ENCODE measurements around the gene UCP3. TPM values are rescaled to one million over a fixed set of nuclear protein-coding genes. Genes with fewer than 3 reads are reported as not detected.

Gene UCP3
- total RNA-seq, 5 donors from 2014 or later (not counting 1 experiment from before 2014, with no cell fraction given) = 5.7 to 6.8 (median 6.5) TPM

GRCh38 chr11:74019104-74019738 is 10.3 kb upstream of the UCP3 start:
- H3K27ac Mint-ChIP-seq = peak overlapping the region; percentile 50 to 74
- ATAC-seq (replicated peaks in 1 of 4) = no peak
- no peaks in the 10 kb centered on the region for H3K27me3 Mint-ChIP-seq
- no peak overlapping the region for H3K4me3 ChIP-seq (ENCODE audit: control insufficient read depth in 1 of 2, extremely low read depth in 1 of 2, low read length in 1 of 2)
- POLR2A ChIA-PET = interaction anchor here in 1 of 2 donors (0.5 kb wide), 1 partner anchor 60 kb away, joined by 3 read pairs; no protein-coding TSS in a partner anchor
- no peaks in the 10 kb centered on the region for H3K9me3 Mint-ChIP-seq
- H3K36me3 Mint-ChIP-seq = peaks cover 27% of the 10 kb centered on the region
- no peak for DNase-seq
- 70% methylated on average over 3 of the region's 4 CpGs for WGBS (ENCODE audit: insufficient coverage)
- peaks cover 15 to 55% of the 10 kb centered on the region in 2 experiments for H3K4me1 ChIP-seq (ENCODE audit: control insufficient read depth in 1 of 2, extremely low read depth in 1 of 2, insufficient read depth in 2 of 2, low read length in 2 of 2)
- no peaks in the 10 kb centered on the region for H3K9me3 ChIP-seq
- peaks cover 30 to 54% (median 51%) of the 10 kb centered on the region in 3 donors for H3K4me1 Mint-ChIP-seq
- H3K27me3 ChIP-seq (replicated peaks in 1 of 2; ENCODE audit: control insufficient read depth in 2 of 2, extremely low read depth in 1 of 2, insufficient read depth in 2 of 2, low read length in 1 of 2) = no peaks in the 10 kb centered on the region
- no peak overlapping the region for H3K27ac ChIP-seq (ENCODE audit: low read length)
- H3K4me3 Mint-ChIP-seq = no peak overlapping the region
- peaks cover 14 to 19% of the 10 kb centered on the region in 2 donors for H3K36me3 ChIP-seq (ENCODE audit: control insufficient read depth in 2 of 2, extremely low read depth in 1 of 2, insufficient read depth in 1 of 2, low read length in 1 of 2)
- CTCF ChIA-PET = interaction anchor here (0.6 to 1.4 kb wide), 2 partner anchors 9 to 39 kb away, joined by 3 read pairs; no protein-coding TSS in a partner anchor

- ChIA-PET CTCF (interaction anchor here (0.6 to 1.4 kb wide), 2 partner anchors 8 to 39 kb away, joined by 3 read pairs; no protein-coding TSS in a partner anchor), POLR2A (no interaction called here)
- H3K27ac Mint-ChIP-seq = peak overlapping the region; percentile 39 to 57
- Histone ChIP-seq H3K36me3 (ENCODE audit: control insufficient read depth in 2 of 2, extremely low read depth in 1 of 2, insufficient read depth in 1 of 2, low read length in 1 of 2) (peaks cover 14 to 19% of the 10 kb centered on the region in 2 donors), H3K27ac (ENCODE audit: low read length) (no peak overlapping the region), H3K9me3 (no peaks in the 10 kb centered on the region), H3K4me3 (ENCODE audit: control insufficient read depth in 1 of 2, extremely low read depth in 1 of 2, low read length in 1 of 2) (no peak overlapping the region), H3K4me1 (ENCODE audit: control insufficient read depth in 1 of 2, extremely low read depth in 1 of 2, insufficient read depth in 2 of 2, low read length in 2 of 2) (peaks cover 22 to 62% of the 10 kb centered on the region in 2 experiments), H3K27me3 (replicated peaks in 1 of 2; ENCODE audit: control insufficient read depth in 2 of 2, extremely low read depth in 1 of 2, insufficient read depth in 2 of 2, low read length in 1 of 2) (no peaks in the 10 kb centered on the region)
- 96% methylated on average over 5 of the region's 9 CpGs for WGBS (ENCODE audit: insufficient coverage)
- H3K27me3 Mint-ChIP-seq = no peaks in the 10 kb centered on the region
- no peaks in the 10 kb centered on the region for H3K9me3 Mint-ChIP-seq
- ATAC-seq (replicated peaks in 1 of 4) (no peak), DNase-seq (no peak)
- peaks cover 38 to 56% (median 49%) of the 10 kb centered on the region in 3 donors for H3K4me1 Mint-ChIP-seq
- no peak overlapping the region for H3K4me3 Mint-ChIP-seq
- peaks cover 20% of the 10 kb centered on the region for H3K36me3 Mint-ChIP-seq
Measured at GRCh38 chr11:74018331-74019005, 9.6 kb upstream of the UCP3 start.

GRCh38 chr11:74017631-74018030 is 8.7 kb upstream of the UCP3 start:
- H3K27ac Mint-ChIP-seq = peak overlapping the region; percentile 74 to 94

GRCh38 chr11:74015919-74016684 is 7.2 kb upstream of the UCP3 start:
- Histone ChIP-seq H3K4me1 (ENCODE audit: control insufficient read depth in 1 of 2, extremely low read depth in 1 of 2, insufficient read depth in 2 of 2, low read length in 2 of 2) (peaks cover 41 to 85% of the 10 kb centered on the region in 2 experiments), H3K27me3 (replicated peaks in 1 of 2; ENCODE audit: control insufficient read depth in 2 of 2, extremely low read depth in 1 of 2, insufficient read depth in 2 of 2, low read length in 1 of 2) (no peaks in the 10 kb centered on the region), H3K4me3 (ENCODE audit: control insufficient read depth in 1 of 2, extremely low read depth in 1 of 2, low read length in 1 of 2) (no peak overlapping the region), H3K27ac (ENCODE audit: low read length) (no peak overlapping the region), H3K36me3 (ENCODE audit: control insufficient read depth in 2 of 2, extremely low read depth in 1 of 2, insufficient read depth in 1 of 2, low read length in 1 of 2) (peaks cover 10 to 12% of the 10 kb centered on the region in 2 donors), H3K9me3 (no peaks in the 10 kb centered on the region)
- Mint-ChIP-seq H3K4me3 (no peak overlapping the region), H3K4me1 (peaks cover 62 to 74% (median 62%) of the 10 kb centered on the region in 3 donors), H3K36me3 (peaks cover 21% of the 10 kb centered on the region), H3K27me3 (no peaks in the 10 kb centered on the region), H3K27ac (peak overlapping the region; percentile 74 to 94), H3K9me3 (no peaks in the 10 kb centered on the region)
- no peak for DNase-seq
- 100% methylated on average over 1 of the region's 5 CpGs for WGBS (ENCODE audit: insufficient coverage)
- CTCF ChIA-PET = interaction anchor here in 1 of 2 donors (0.7 to 1.0 kb wide), 2 partner anchors 11 to 22 kb away, joined by 3 read pairs; no protein-coding TSS in a partner anchor
- no peak for ATAC-seq (replicated peaks in 1 of 4)
- POLR2A ChIA-PET = interaction anchor here (0.6 to 1.1 kb wide), 4 partner anchors 31 to 886 kb away, joined by 3 read pairs; no protein-coding TSS in a partner anchor

More at GRCh38 chr11:74017631-74018030, 8.7 kb upstream of the UCP3 start:
- Mint-ChIP-seq H3K36me3 (peaks cover 18% of the 10 kb centered on the region), H3K4me3 (no peak overlapping the region), H3K27me3 (no peaks in the 10 kb centered on the region), H3K9me3 (no peaks in the 10 kb centered on the region), H3K4me1 (peaks cover 46 to 59% (median 47%) of the 10 kb centered on the region in 3 donors)
- H3K36me3 ChIP-seq (ENCODE audit: control insufficient read depth in 2 of 2, extremely low read depth in 1 of 2, insufficient read depth in 1 of 2, low read length in 1 of 2) = peaks cover 10 to 12% of the 10 kb centered on the region in 2 donors
- peaks cover 31 to 70% of the 10 kb centered on the region in 2 experiments for H3K4me1 ChIP-seq (ENCODE audit: control insufficient read depth in 1 of 2, extremely low read depth in 1 of 2, insufficient read depth in 2 of 2, low read length in 2 of 2)
- POLR2A ChIA-PET = interaction anchor here in 1 of 2 donors (0.6 kb wide), 1 partner anchor 434 kb away, joined by 7 read pairs; no protein-coding TSS in a partner anchor
- no peak for DNase-seq
- H3K4me3 ChIP-seq (ENCODE audit: control insufficient read depth in 1 of 2, extremely low read depth in 1 of 2, low read length in 1 of 2) = no peak overlapping the region
- H3K27me3 ChIP-seq (replicated peaks in 1 of 2; ENCODE audit: control insufficient read depth in 2 of 2, extremely low read depth in 1 of 2, insufficient read depth in 2 of 2, low read length in 1 of 2) = no peaks in the 10 kb centered on the region
- no peak for ATAC-seq (replicated peaks in 1 of 4)
- H3K27ac ChIP-seq (ENCODE audit: low read length) = no peak overlapping the region
- CTCF ChIA-PET = interaction anchor here in 1 of 2 donors (0.6 kb wide), 1 partner anchor 9 kb away, joined by 3 read pairs; no protein-coding TSS in a partner anchor
- 88% methylated on average over 2 of the region's 3 CpGs for WGBS (ENCODE audit: insufficient coverage)
- H3K9me3 ChIP-seq = no peaks in the 10 kb centered on the region

- peaks cover 10 to 12% of the 10 kb centered on the region in 2 donors for H3K36me3 ChIP-seq (ENCODE audit: control insufficient read depth in 2 of 2, extremely low read depth in 1 of 2, insufficient read depth in 1 of 2, low read length in 1 of 2)
- H3K4me3 Mint-ChIP-seq = peak overlapping the region in 1 of 3 donors; percentile 27
- peaks cover 21% of the 10 kb centered on the region for H3K36me3 Mint-ChIP-seq
- CTCF ChIA-PET = interaction anchor here in 1 of 2 donors (1.0 kb wide), 3 partner anchors 21 to 39 kb away, joined by 3 to 4 read pairs (median 3); no protein-coding TSS in a partner anchor
- H3K27me3 ChIP-seq (replicated peaks in 1 of 2; ENCODE audit: control insufficient read depth in 2 of 2, extremely low read depth in 1 of 2, insufficient read depth in 2 of 2, low read length in 1 of 2) = no peaks in the 10 kb centered on the region
- H3K9me3 Mint-ChIP-seq = no peaks in the 10 kb centered on the region
- no peak overlapping the region for H3K4me3 ChIP-seq (ENCODE audit: control insufficient read depth in 1 of 2, extremely low read depth in 1 of 2, low read length in 1 of 2)
- H3K27ac Mint-ChIP-seq = peak overlapping the region; percentile 90 to 94
- peak overlapping the region; percentile 35 for H3K27ac ChIP-seq (ENCODE audit: low read length)
- POLR2A ChIA-PET = interaction anchor here (0.6 to 1.4 kb wide), 3 partner anchors 10 to 33 kb away, joined by 3 to 5 read pairs (median 3); no protein-coding TSS in a partner anchor
- no peaks in the 10 kb centered on the region for H3K9me3 ChIP-seq
- DNase-seq (no peak), ATAC-seq (replicated peaks in 1 of 4) (no peak)
- no peaks in the 10 kb centered on the region for H3K27me3 Mint-ChIP-seq
- WGBS (ENCODE audit: insufficient coverage) = no CpG with 5 or more reads among the region's 2 CpGs
- H3K4me1 ChIP-seq (ENCODE audit: control insufficient read depth in 1 of 2, extremely low read depth in 1 of 2, insufficient read depth in 2 of 2, low read length in 2 of 2) = peaks cover 52 to 85% of the 10 kb centered on the region in 2 experiments
- peaks cover 74 to 86% (median 74%) of the 10 kb centered on the region in 3 donors for H3K4me1 Mint-ChIP-seq
Measured at GRCh38 chr11:74014880-74015279, 6.0 kb upstream of the UCP3 start.
